GM23248 (cell line): Measurements from ENCODE around the gene LSP1. TPM values are rescaled to one million over a fixed set of nuclear protein-coding genes. Genes with fewer than 3 reads are reported as not detected.
A peak's percentile ranks its signal among the peaks of the same experiment; 100 is the strongest.
"Not testable (repeated sequence)": the region's sequence is repeated elsewhere in the genome, so short reads cannot be mapped to it uniquely, and the experiment has no call there.

Experiments
- DNase-seq: peaks from one replicate; pipeline ENCODE4 v3.0.0-alpha.2; 2015
- H2AFZ ChIP-seq: fragments of 200-600 bp; sonication (generic); 2 replicates; pipeline ENCODE4 v1.6.1; 2016; ENCODE audit warnings: antibody characterized with exemption
- H3F3A ChIP-seq: fragments of 200-600 bp; sonication (generic); 2 replicates; pipeline ENCODE4 v1.6.1; 2016; ENCODE audit warnings: mild to moderate bottlenecking, antibody characterized with exemption, mixed run types; ENCODE audit not compliant: insufficient read depth
- H3K27ac ChIP-seq: fragments of 200-600 bp; sonication (generic); 2 replicates; pipeline ENCODE4 v1.5.1; 2016; ENCODE audit warnings: mild to moderate bottlenecking
- H3K27me3 ChIP-seq: fragments of 200-600 bp; sonication (generic); replicated peaks from 2 replicates; pipeline ENCODE4 v1.6.1; 2016; ENCODE audit warnings: mild to moderate bottlenecking; ENCODE audit not compliant: insufficient read depth
- H3K36me3 ChIP-seq: fragments of 200-600 bp; sonication (generic); 2 replicates; pipeline ENCODE4 v1.6.1; 2016; ENCODE audit warnings: low read depth, mild to moderate bottlenecking
- H3K4me1 ChIP-seq: fragments of 200-600 bp; sonication (generic); 2 replicates; pipeline ENCODE4 v1.6.1; 2016; ENCODE audit warnings: mild to moderate bottlenecking; ENCODE audit not compliant: insufficient read depth
- H3K4me2 ChIP-seq: fragments of 200-600 bp; sonication (generic); one replicate; pipeline ENCODE4 v1.6.1; 2016; ENCODE audit warnings: mild to moderate bottlenecking; ENCODE audit not compliant: unreplicated experiment
- H3K4me3 ChIP-seq: fragments of 200-600 bp; sonication (generic); 2 replicates; pipeline ENCODE4 v1.5.1; 2016; ENCODE audit warnings: mild to moderate bottlenecking
- H3K79me2 ChIP-seq: fragments of 200-600 bp; sonication (generic); 2 replicates; pipeline ENCODE4 v1.6.1; 2016; ENCODE audit warnings: mild to moderate bottlenecking; ENCODE audit not compliant: insufficient read depth
- H3K9ac ChIP-seq: fragments of 200-600 bp; sonication (generic); 2 replicates; pipeline ENCODE4 v1.6.1; 2016; ENCODE audit warnings: mild to moderate bottlenecking
- H3K9me2 ChIP-seq: fragments of 200-600 bp; sonication (generic); 2 replicates; pipeline ENCODE4 v1.6.1; 2016; ENCODE audit warnings: mixed run types, mild to moderate bottlenecking, moderate library complexity; ENCODE audit not compliant: insufficient read depth
- H3K9me3 ChIP-seq: fragments of 200-600 bp; sonication (generic); one replicate; pipeline ENCODE4 v1.6.1; 2017; ENCODE audit warnings: low read depth
- H4K20me1 ChIP-seq: fragments of 200-600 bp; sonication (generic); 2 replicates; pipeline ENCODE4 v1.6.0; 2016; ENCODE audit not compliant: insufficient read depth
- EZH2 ChIP-seq: fragments of 200-600 bp; sonication (generic); IDR thresholded peaks from 2 replicates; pipeline ENCODE4 v1.6.1; 2018; ENCODE audit warnings: antibody characterized with exemption, mild to moderate bottlenecking; ENCODE audit not compliant: insufficient read depth, poor library complexity, severe bottlenecking
- EZH2phosphoT487 ChIP-seq: fragments of 200-600 bp; sonication (generic); IDR thresholded peaks from 2 replicates; pipeline ENCODE4 v1.6.1; 2018; ENCODE audit warnings: antibody characterized with exemption, moderate library complexity, mild to moderate bottlenecking, low read depth; ENCODE audit not compliant: insufficient read depth
- WGBS, 2 experiments: methylation state at CpG; one replicate each; pipeline ENCODE4 v1.1.6; 2015 to 2017; ENCODE audit warnings: low lambda C conversion rate in 2 of 2, low coverage in 1 of 2; ENCODE audit errors: missing lambda C conversion rate in 2 of 2; 5-methylcytosine and 5-hydroxymethylcytosine counted together
- in situ Hi-C: fragments of 300-500 bp; cut with MboI; formaldehyde crosslinking; loops from 2 replicates; pipeline ENCODE4 v1.15.0; 2020
- polyA plus RNA-seq: library from polyadenylated mRNA; unstranded; fragments of >200 nt; fragmentation: Nextera tagmentation; extraction: Ambion mirVana; gene quantifications from 2 replicates; pipeline ENCODE4 v1.2.1, GENCODE V29; 2016
- total RNA-seq: library from RNA; depleted of rRNA; stranded (reverse); fragments of >200 nt; shearing (Covaris generic); gene quantifications from 2 replicates; pipeline ENCODE4 v1.2.3, GENCODE V29; 2014

LSP1 gene
- total and polyA plus RNA-seq, 2 experiments from 2014 or later = 0.36 TPM; not detected in 1

- H3K27ac ChIP-seq = no peak overlapping the region
- H3K79me2 ChIP-seq = no peaks in the 10 kb centered on the region
- H3K9ac ChIP-seq = no peak overlapping the region
- no peak overlapping the region for H3K4me2 ChIP-seq
- in situ Hi-C loops = no loop called here
- H4K20me1 ChIP-seq = no peaks in the 10 kb centered on the region
- no peak for DNase-seq
- 41 to 49% methylated on average over 12 to 17 of the region's 28 CpGs for WGBS, 2 experiments
- H3F3A ChIP-seq = no peaks in the 10 kb centered on the region
- no peaks in the 10 kb centered on the region for H3K9me2 ChIP-seq
- no peak overlapping the region for H3K4me3 ChIP-seq
- no peak overlapping the region for H2AFZ ChIP-seq
- TF ChIP-seq EZH2phosphoT487 (no peak), EZH2 (no peak)
- H3K9me3 ChIP-seq = no peaks in the 10 kb centered on the region
- peaks cover 13% of the 10 kb centered on the region for H3K27me3 ChIP-seq
- no peaks in the 10 kb centered on the region for H3K36me3 ChIP-seq
- no peaks in the 10 kb centered on the region for H3K4me1 ChIP-seq
Measured at GRCh38 chr11:1875093-1875850, 22.4 kb downstream of the LSP1 start.

GRCh38 chr11:1875851-1876301 is 23.0 kb downstream of the LSP1 start:
- in situ Hi-C loops, H3K27ac ChIP-seq, DNase-seq, H3K4me3 ChIP-seq, H3K27me3 ChIP-seq, H3K4me2 ChIP-seq, H3K36me3 ChIP-seq, H2AFZ ChIP-seq, H3K4me1 ChIP-seq, H3K9ac ChIP-seq, H3K9me3 ChIP-seq, H3K9me2 ChIP-seq, H3F3A ChIP-seq, H3K79me2 ChIP-seq, H4K20me1 ChIP-seq: not testable (repeated sequence)
- WGBS, 2 experiments = 29 to 33% methylated on average over 11 to 12 of the region's 13 CpGs

- Histone ChIP-seq H3K27ac (no peak overlapping the region), H3K4me1 (no peaks in the 10 kb centered on the region), H3K4me3 (no peak overlapping the region), H2AFZ (no peak overlapping the region), H3K9me2 (no peaks in the 10 kb centered on the region), H3K79me2 (no peaks in the 10 kb centered on the region), H4K20me1 (no peaks in the 10 kb centered on the region), H3K36me3 (no peaks in the 10 kb centered on the region), H3K9ac (no peak overlapping the region), H3K4me2 (no peak overlapping the region), H3K9me3 (no peaks in the 10 kb centered on the region), H3K27me3 (peaks cover under 1% of the 10 kb centered on the region; the same call in 1 of the 2 replicates), H3F3A (no peaks in the 10 kb centered on the region)
- in situ Hi-C loops = no loop called here
- TF ChIP-seq EZH2 (no peak), EZH2phosphoT487 (no peak)
- WGBS, 2 experiments = 3 to 15% methylated on average over 7 to 24 of the region's 26 CpGs
- DNase-seq = peak; percentile 57
Measured at GRCh38 chr11:1876361-1877063, 23.6 kb downstream of the LSP1 start.

GRCh38 chr11:1877211-1878136 is 24.6 kb downstream of the LSP1 start:
- Histone ChIP-seq H3F3A (no peaks in the 10 kb centered on the region), H3K9me2 (no peaks in the 10 kb centered on the region), H3K27ac (no peak overlapping the region), H3K4me1 (no peaks in the 10 kb centered on the region), H3K9ac (no peak overlapping the region), H4K20me1 (no peaks in the 10 kb centered on the region), H3K4me2 (no peak overlapping the region), H3K79me2 (no peaks in the 10 kb centered on the region), H3K4me3 (no peak overlapping the region), H3K9me3 (no peaks in the 10 kb centered on the region), H3K36me3 (no peaks in the 10 kb centered on the region), H3K27me3 (no peaks in the 10 kb centered on the region), H2AFZ (no peak overlapping the region)
- in situ Hi-C loops = no loop called here
- WGBS, 2 experiments = 33 to 35% methylated on average over 23 to 33 of the region's 33 CpGs
- TF ChIP-seq EZH2phosphoT487 (no peak), EZH2 (no peak)
- peak; percentile 33 for DNase-seq
